ENCODE data around the gene EPHA7. TPM values are rescaled to one million over a fixed set of nuclear protein-coding genes. Genes with fewer than 3 reads are reported as not detected.

EPHA7 gene
- total RNA-seq, 1 experiment from 2014 or later = 9.6 TPM

GRCh38 chr6:93252930-93253329, 166.4 kb downstream of the EPHA7 start (continued):
- TF ChIP-seq NFYB (CRISPR knock-in tag; conservative IDR thresholded peaks at IDR 0.05; ENCODE audit: low read depth) = no peak
- TF ChIP-seq RORB (CRISPR knock-in tag; IDR thresholded peaks at IDR 0.05) = no peak
- no peak for TF ChIP-seq PREB (CRISPR knock-in tag; IDR thresholded peaks at IDR 0.05; ENCODE audit: borderline replicate concordance)
- no peak for TF ChIP-seq MAX (CRISPR knock-in tag; IDR thresholded peaks at IDR 0.05)
- TF ChIP-seq AFF4 (CRISPR knock-in tag; IDR thresholded peaks at IDR 0.05; ENCODE audit: borderline replicate concordance) = no peak

- Mint-ChIP-seq H3K4me3 (no peak overlapping the region), H3K4me1 (no peaks in the 10 kb centered on the region), H3K27ac (no peak overlapping the region), H3K9me3 (no peaks in the 10 kb centered on the region), H3K36me3 (no peaks in the 10 kb centered on the region), H3K27me3 (ENCODE audit: low read depth) (no peaks in the 10 kb centered on the region)
- ChIA-PET CTCF (no interaction called here), POLR2A (no interaction called here)
- ATAC-seq (no peak), DNase-seq (ENCODE audit: low spot score) (no peak)
- TF ChIP-seq ZNF396 (CRISPR knock-in tag; IDR thresholded peaks at IDR 0.05; ENCODE audit: borderline replicate concordance) (no peak), SMAD4 (CRISPR knock-in tag; IDR thresholded peaks at IDR 0.05) (no peak), GABPB1 (CRISPR knock-in tag; IDR thresholded peaks at IDR 0.05) (no peak), ZNF138 (CRISPR knock-in tag; conservative IDR thresholded peaks at IDR 0.05) (no peak), SMAD3 (CRISPR knock-in tag; IDR thresholded peaks at IDR 0.05; ENCODE audit: borderline replicate concordance) (no peak), KAT7 (CRISPR knock-in tag; IDR thresholded peaks at IDR 0.05; ENCODE audit: borderline replicate concordance) (no peak), ZSCAN18 (CRISPR knock-in tag; IDR thresholded peaks at IDR 0.05) (no peak), HMGA2 (CRISPR knock-in tag; IDR thresholded peaks at IDR 0.05) (no peak), ZBTB43 (CRISPR knock-in tag; IDR thresholded peaks at IDR 0.05) (no peak), ZBTB21 (CRISPR knock-in tag; IDR thresholded peaks at IDR 0.05; ENCODE audit: borderline replicate concordance) (no peak), MAX (CRISPR knock-in tag; IDR thresholded peaks at IDR 0.05) (no peak), RELA (CRISPR knock-in tag; IDR thresholded peaks at IDR 0.05; ENCODE audit: borderline replicate concordance) (no peak), ZNF416 (CRISPR knock-in tag; IDR thresholded peaks at IDR 0.05) (no peak), ZNF121 (CRISPR knock-in tag; IDR thresholded peaks at IDR 0.05) (no peak), ELF4 (CRISPR knock-in tag; IDR thresholded peaks at IDR 0.05; ENCODE audit: low read depth) (no peak), TCF7 (CRISPR knock-in tag; IDR thresholded peaks at IDR 0.05; ENCODE audit: low read depth) (no peak), GTF2I (CRISPR knock-in tag; conservative IDR thresholded peaks at IDR 0.05) (no peak)
Observed at GRCh38 chr6:93248631-93249030, 170.7 kb downstream of the EPHA7 start.
